T-helper 9 cell (primary cell): ENCODE results near the gene NISCH.

Experiments used
- DNase-seq: peaks from one replicate; pipeline ENCODE4 v3.0.0-alpha.2; 2020

NISCH gene

GRCh38 chr3:52472239-52473000, 17.0 kb downstream of the NISCH start:
- no peak for DNase-seq

GRCh38 chr3:52473026-52473425, 17.6 kb downstream of the NISCH start:
- no peak for DNase-seq

- DNase-seq: no peak
These were observed 21.8 kb downstream of the NISCH start for GRCh38 chr3:52477076-52477795.

- no peak for DNase-seq
These were observed 22.3 kb downstream of the NISCH start for GRCh38 chr3:52477796-52478095.

- no peak for DNase-seq
These were observed 23.9 kb downstream of the NISCH start for GRCh38 chr3:52479037-52479876.

- DNase-seq: no peak
These were observed 24.6 kb downstream of the NISCH start for GRCh38 chr3:52479877-52480575.

- no peak for DNase-seq
These were observed 25.6 kb downstream of the NISCH start for GRCh38 chr3:52480768-52481715.

- DNase-seq: peak; percentile 24
These were observed 26.6 kb downstream of the NISCH start for GRCh38 chr3:52481819-52482521.

- DNase-seq: no peak
These were observed 27.7 kb downstream of the NISCH start for GRCh38 chr3:52483081-52483480.

- no peak for DNase-seq
These were observed 28.4 kb downstream of the NISCH start for GRCh38 chr3:52483577-52484381.

GRCh38 chr3:52484680-52485461, 29.5 kb downstream of the NISCH start:
- no peak for DNase-seq

GRCh38 chr3:52487050-52487787, 31.8 kb downstream of the NISCH start:
- DNase-seq: no peak

- DNase-seq: no peak
These were observed 32.6 kb downstream of the NISCH start for GRCh38 chr3:52487788-52488691.

GRCh38 chr3:52488746-52489145, 33.3 kb downstream of the NISCH start:
- no peak for DNase-seq

- DNase-seq: no peak
These were observed 34.0 kb downstream of the NISCH start for GRCh38 chr3:52489453-52489852.

- no peak for DNase-seq
These were observed 34.9 kb downstream of the NISCH start for GRCh38 chr3:52490035-52490938.
